ENCODE data around the gene ADNP.

GRCh38 chr20:50858525-50858924 is 72.7 kb downstream of the ADNP start:
- no peak for TF ChIP-seq CTCF (IDR thresholded peaks at IDR 0.05)
- TF ChIP-seq EP300 (IDR thresholded peaks at IDR 0.05) = no peak
- TF ChIP-seq POLR2A (IDR thresholded peaks at IDR 0.05) = no peak
